T-helper 1 cell (primary cell): ENCODE data around the gene CFAP99.
"Not testable (repeated sequence)": the region's sequence is repeated elsewhere in the genome, so short reads cannot be mapped to it uniquely, and the experiment has no call there.

Experiments used
- DNase-seq, 5 donors: peaks; one replicate each; pipeline ENCODE4 v3.0.0-alpha.2; 2012 to 2020
- total RNA-seq, 4 donors: gene quantifications; one replicate each; lab custom pipeline; 2026; lab: John Stamatoyannopoulos, UW

CFAP99 gene
- total RNA-seq: 0.08 to 0.30 (median 0.25) reads per million in 4 donors

- peak; percentile 98 to 99 (median 98) for DNase-seq
Observed at GRCh38 chr4:2418650-2419571, at the start of gene CFAP99. CFAP99 (plus strand) TSS chr4:2418955.

- DNase-seq: no peak
Observed at GRCh38 chr4:2370597-2371320, 48.0 kb upstream of the CFAP99 start.

- no peak for DNase-seq
Observed at GRCh38 chr4:2371765-2372487, 46.8 kb upstream of the CFAP99 start.

- DNase-seq: no peak
Observed at GRCh38 chr4:2372488-2373030, 46.2 kb upstream of the CFAP99 start.

- no peak for DNase-seq
Observed at GRCh38 chr4:2373532-2373931, 45.2 kb upstream of the CFAP99 start.

DNA sequence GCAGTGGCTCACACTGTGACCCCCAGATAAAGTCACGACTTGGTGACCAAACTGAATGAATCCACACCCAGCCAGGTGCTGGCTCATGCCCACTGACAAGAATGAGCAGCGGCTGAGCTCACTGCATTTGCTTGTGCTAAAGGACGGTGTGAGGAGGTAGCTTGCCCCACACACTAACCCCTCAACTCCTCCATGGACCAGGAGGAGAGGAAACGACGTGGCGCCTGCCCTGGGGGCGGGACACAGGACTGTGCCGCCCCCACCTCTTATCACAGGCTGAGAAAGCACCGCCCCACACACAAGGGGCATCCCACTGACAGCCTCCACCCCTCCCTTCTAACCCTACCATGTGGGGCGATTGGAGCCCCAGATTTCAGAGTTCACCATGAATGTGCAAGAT is 43.3 kb upstream of the CFAP99 start:
- DNase-seq: no peak

DNA sequence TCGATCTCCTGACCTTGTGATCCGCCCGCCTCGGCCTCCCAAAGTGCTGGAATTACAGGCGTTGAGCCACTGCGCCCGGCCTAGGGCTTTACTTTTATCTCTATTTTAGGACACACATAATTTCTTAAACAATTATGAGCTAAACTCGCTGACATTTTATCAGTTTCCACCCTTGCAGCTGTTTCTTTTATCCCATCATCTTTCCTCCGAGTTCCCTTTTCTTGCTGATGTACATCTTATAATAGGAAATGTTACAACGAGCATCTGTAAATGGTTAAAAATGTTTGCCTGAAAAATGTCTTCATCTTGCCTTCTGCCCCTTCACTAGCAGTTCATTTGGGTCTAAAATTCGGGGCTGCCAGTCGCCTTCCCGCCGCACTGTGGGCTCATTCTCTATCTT is 41.5 kb upstream of the CFAP99 start:
- no peak for DNase-seq

DNA sequence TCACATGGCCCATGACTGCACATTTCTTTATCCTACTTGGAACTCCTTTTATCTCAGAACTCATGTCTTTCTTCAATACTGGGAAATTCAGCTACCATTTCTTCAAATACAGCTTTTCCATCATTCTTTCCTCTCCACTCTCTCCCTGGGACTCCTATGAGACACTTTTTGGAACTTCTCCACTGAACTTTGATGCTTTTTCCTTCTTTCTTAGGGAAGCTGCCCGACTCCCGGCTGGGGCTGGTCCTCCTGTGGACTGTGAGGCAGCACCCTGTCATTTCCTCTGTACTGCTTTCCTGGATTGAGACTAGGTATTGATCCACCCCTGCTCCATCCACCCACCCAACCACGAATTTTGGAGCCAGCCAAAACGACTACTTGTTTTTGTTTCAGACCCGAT is 40.4 kb upstream of the CFAP99 start:
- DNase-seq: no peak

GRCh38 chr4:2378898-2379297 is 39.9 kb upstream of the CFAP99 start:
- no peak for DNase-seq

- not testable (repeated sequence) for DNase-seq
Observed at GRCh38 chr4:2380589-2380988, 38.2 kb upstream of the CFAP99 start.

- not testable (repeated sequence) for DNase-seq
Observed at GRCh38 chr4:2382769-2383202, 36.0 kb upstream of the CFAP99 start.

DNA sequence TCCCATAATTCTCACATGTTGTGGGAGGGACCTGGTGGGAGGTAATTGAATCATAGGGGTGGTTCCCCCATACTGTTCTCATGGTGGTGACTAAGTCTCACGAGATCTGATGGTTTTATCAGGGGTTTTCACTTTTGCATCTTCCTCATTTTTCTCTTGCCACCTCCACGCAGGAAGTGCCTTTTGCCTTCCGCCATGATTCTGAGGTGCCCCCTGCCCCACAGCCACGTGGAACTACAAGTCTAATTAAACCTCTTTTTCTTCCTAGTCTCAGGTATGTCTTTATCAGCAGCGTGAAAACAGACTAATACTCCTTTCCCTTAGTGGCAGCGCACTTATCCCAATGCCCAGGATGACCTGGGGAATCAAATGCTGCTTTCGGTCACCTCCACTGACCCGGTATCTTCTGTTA is 35.5 kb upstream of the CFAP99 start:
- not testable (repeated sequence) for DNase-seq

- no peak for DNase-seq
Observed at GRCh38 chr4:2383760-2384159, 35.0 kb upstream of the CFAP99 start.

DNA sequence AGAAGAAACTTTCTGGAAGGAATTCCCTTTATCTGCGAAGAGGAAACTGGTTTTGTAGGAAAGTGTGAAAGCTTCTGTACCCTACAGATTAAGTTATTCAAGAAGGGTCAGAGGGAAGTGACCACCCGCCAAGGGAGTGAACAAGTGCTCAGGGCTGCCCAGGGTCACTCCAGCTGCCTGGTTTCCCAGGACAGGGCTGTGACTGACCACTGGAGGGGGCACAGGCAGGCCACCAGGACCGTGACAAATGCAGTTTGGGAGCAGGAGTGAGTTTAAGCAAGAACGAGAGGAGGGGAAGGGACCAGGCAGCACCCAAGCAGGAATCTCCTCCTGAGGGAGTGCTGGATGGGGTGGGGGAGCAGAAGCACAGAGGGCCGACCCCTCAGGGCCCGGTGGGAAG is 34.5 kb upstream of the CFAP99 start:
- no peak for DNase-seq

- DNase-seq: no peak
Observed at GRCh38 chr4:2385516-2385915, 33.2 kb upstream of the CFAP99 start.

GRCh38 chr4:2386717-2387116 is 32.0 kb upstream of the CFAP99 start:
- no peak for DNase-seq

- DNase-seq: no peak
Observed at GRCh38 chr4:2387218-2387617, 31.5 kb upstream of the CFAP99 start.

GRCh38 chr4:2387829-2388228 is 30.9 kb upstream of the CFAP99 start:
- no peak for DNase-seq

DNA sequence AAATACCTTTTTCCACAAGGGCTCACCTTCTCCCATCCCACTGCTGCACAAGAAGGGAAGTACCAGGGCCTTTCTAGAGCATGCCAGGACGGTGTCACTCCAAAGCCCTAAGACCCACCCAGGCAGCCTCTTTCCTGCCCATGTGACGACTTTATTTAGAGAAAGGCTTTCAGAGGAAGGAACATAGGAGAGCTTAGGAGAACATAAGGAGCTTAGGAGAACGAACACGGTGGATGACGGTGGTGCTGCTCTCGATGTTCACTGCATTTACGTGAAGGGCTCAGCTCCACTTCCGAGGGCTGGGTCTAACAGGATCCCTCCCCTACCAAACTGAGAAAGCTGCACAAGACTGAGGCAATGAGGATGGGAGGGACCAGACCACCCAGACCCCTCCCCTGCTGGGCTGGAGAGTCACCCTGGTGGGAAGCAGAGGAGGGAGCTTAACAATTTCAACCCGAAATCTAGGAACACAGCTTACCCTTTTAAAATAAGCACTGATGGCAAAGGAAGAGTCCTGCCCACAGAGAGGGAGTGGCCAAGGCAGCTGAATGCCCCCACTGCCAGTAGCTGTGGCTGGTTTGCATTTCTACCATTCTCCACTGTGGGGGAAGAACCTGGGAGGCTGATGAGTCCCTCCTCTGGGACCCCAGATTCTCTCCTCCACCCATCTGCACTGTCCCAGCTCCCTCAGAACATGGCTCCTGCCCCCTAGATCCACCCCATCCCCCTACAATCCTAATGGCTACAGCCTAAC is 30.1 kb upstream of the CFAP99 start:
- no peak for DNase-seq

GRCh38 chr4:2389691-2390090 is 29.1 kb upstream of the CFAP99 start:
- DNase-seq: no peak

DNA sequence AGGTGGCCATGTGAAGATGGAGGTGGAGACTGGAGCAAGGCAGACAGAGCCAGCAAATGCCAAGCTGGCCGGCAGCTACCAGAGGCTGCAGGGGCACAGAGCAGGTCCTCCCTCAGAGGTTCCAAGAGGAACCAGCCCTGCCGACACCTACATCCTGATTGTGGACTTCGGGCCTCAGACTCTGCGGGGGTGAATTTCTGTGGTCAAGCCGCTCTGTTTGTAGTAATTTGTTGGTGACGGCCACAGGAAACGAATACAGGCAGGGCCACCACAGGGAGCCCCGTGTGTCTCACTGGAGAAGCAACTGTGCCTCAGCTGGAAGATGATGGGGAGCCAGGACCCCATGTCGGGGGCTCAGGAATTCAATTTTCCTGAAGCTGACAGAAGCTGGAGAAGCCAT is 28.6 kb upstream of the CFAP99 start:
- no peak for DNase-seq

- no peak for DNase-seq
Observed at GRCh38 chr4:2390784-2391421, 27.9 kb upstream of the CFAP99 start.
